GM21423 (cell line): Measurements from ENCODE around the gene CDHR5.

ENCODE experiments used
- ATAC-seq: cut with Tn5 transposase; IDR thresholded peaks from one replicate; pipeline ENCODE4 v1.9.1; 2021; ENCODE audit warnings: mild to moderate bottlenecking, moderate library complexity; ENCODE audit not compliant: unreplicated experiment

Gene CDHR5

GRCh38 chr11:571802-572185 lies 53.0 kb downstream of the CDHR5 start:
- ATAC-seq: no peak

GRCh38 chr11:569158-569885 lies 55.4 kb downstream of the CDHR5 start:
- ATAC-seq: no peak

- peak; percentile 81 for ATAC-seq
Observed at GRCh38 chr11:568306-569157, 56.2 kb downstream of the CDHR5 start.

- ATAC-seq: no peak
Observed at GRCh38 chr11:567629-568292, 57.0 kb downstream of the CDHR5 start.

- ATAC-seq: no peak
Observed at GRCh38 chr11:567011-567628, 57.6 kb downstream of the CDHR5 start.
